HG02852 (cell line): ENCODE measurements around the gene TACC2.
"Not testable (repeated sequence)": the region's sequence is repeated elsewhere in the genome, so short reads cannot be mapped to it uniquely, and the experiment has no call there.

ENCODE experiments used
- ATAC-seq: cut with Tn5 transposase; IDR thresholded peaks from one replicate; pipeline ENCODE4 v1.9.1; 2021; ENCODE audit warnings: mild to moderate bottlenecking, moderate library complexity; ENCODE audit not compliant: unreplicated experiment

TACC2 gene

GRCh38 chr10:122021828-122022227 lies 32.9 kb downstream of the TACC2 start:
- no peak for ATAC-seq

GRCh38 chr10:122022276-122022675 lies 33.3 kb downstream of the TACC2 start:
- no peak for ATAC-seq

- not testable (repeated sequence) for ATAC-seq
Measured at GRCh38 chr10:122023257-122023656, 34.3 kb downstream of the TACC2 start.

GRCh38 chr10:122029499-122030199 lies 40.7 kb downstream of the TACC2 start:
- ATAC-seq = no peak

GRCh38 chr10:122030200-122030552 lies 41.2 kb downstream of the TACC2 start:
- ATAC-seq = no peak

DNA sequence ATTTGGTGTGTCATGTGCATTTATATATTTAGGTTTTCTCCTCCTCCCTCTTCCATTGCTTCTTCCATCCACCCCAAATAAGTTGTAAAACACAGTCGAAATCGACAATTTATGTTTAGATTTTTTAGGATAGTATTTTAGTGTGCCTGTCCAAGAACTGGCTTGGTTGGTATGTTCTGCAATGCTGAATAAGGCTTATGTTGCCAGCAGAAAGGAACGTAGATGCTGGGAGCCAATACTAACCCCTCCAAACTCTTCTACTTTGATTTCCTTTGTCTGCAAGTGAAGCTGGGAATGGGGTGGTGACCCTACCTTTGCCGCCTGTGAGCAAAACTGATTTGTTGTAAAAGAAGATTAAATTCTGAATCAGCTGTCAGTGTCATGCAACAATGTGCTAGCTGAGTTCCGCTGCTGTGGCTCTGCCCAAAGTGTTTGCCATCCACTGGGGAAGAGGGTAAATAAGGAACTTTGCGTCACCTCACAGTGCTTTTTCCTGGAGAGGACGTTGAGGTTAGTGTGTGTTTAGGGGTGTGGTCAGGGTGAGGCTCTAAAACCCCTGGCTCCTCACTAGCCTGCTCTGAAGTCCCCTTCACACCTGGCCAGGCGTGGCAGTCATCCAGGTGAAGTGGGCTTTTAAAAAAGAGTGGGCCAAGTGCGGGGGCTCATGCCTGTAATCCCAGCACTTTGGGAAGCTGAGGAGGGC lies 44.4 kb downstream of the TACC2 start:
- ATAC-seq = no peak

DNA sequence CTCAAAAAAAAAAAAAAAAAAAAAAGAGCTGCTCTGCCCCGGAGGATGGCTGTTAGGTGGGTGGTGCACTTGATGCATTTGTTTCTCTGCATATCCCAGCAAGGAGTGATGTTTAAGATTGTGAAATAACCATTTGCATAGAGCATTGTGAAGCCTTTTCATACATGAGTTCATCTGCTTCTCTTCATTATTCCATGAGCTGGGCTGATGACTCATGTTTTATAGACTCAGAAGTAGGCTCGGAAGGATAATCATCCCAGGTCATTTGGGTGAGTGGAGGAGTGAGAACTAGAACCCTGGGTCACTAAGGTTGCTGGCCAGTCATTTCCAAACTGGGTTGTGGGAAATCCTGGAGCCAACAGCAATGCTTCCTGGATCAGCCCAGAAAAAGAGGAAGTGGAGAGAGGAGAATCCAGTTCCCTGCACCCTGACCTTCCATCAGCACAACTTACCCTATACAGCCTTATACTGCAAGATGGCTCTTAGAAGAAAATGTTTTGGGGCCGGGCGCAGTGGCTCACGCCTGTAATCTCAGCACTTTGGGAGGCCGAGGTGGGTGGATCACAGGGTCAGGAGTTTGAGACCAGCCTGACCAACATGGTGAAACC lies 45.3 kb downstream of the TACC2 start:
- ATAC-seq = no peak

- no peak for ATAC-seq
Measured at GRCh38 chr10:122040786-122041185, 51.8 kb downstream of the TACC2 start.

DNA sequence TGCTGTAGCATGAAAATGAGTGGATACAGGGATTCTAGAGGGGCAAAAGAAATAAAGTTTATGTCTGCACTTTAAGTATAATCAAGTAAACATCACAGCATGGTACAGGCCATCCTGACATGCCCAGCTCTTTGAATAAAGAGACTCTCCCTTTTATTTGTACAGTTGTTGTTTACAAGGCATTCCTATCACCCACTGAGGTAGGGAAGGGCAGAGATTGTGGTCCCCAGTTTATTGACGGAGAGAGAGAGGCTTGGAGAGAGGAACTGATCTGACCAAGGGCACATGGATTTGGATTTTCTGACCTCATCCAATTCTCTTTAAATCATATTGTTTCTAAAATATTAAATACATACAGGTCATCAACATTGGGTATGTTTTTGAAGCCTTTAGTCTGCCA lies 53.9 kb downstream of the TACC2 start:
- ATAC-seq = no peak

- no peak for ATAC-seq
Measured at GRCh38 chr10:122044045-122044661, 55.2 kb downstream of the TACC2 start.

DNA sequence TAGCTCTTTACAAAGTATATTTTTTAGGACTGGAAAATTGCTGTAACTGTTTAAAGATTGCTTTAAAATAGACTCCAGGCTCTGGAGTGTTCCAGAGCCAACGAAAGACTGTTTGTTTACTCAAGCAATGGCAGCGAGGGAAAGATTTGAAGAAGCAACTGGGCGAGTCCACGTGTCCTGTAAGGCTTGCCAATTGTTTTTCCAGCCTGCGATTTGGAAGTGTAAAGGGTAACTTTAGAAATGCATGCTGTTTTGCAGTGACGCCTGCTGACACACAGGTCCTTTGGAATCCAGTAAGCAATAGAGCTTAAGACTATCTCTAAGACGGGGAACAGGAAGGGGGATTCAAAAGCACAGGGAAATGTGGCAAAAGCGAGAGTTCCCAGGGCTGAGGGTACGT lies 55.8 kb downstream of the TACC2 start:
- no peak for ATAC-seq

- no peak for ATAC-seq
Measured at GRCh38 chr10:122045212-122045611, 56.2 kb downstream of the TACC2 start.

- ATAC-seq = no peak
Measured at GRCh38 chr10:122047560-122047959, 58.6 kb downstream of the TACC2 start.

GRCh38 chr10:122049076-122049475 lies 60.1 kb downstream of the TACC2 start:
- no peak for ATAC-seq

DNA sequence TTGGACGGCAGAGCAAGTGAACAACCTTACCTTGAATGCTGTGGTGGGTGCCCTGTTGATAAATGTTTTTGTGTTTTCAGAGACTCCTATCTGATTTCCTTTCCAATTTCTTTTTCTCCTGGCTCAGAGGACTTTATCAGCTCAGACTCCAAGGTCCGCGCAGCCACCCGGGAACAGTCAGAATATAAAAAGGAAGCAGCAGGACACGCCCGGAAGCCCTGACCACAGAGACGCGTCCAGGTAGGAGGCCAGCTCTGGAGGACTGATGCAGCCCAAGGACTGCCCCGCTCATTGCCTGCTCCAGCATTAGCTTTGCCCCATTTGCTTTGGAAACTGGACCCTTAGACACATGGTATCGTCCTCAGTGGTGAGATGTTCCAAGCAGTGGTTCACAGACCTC lies 61.3 kb downstream of the TACC2 start:
- no peak for ATAC-seq

DNA sequence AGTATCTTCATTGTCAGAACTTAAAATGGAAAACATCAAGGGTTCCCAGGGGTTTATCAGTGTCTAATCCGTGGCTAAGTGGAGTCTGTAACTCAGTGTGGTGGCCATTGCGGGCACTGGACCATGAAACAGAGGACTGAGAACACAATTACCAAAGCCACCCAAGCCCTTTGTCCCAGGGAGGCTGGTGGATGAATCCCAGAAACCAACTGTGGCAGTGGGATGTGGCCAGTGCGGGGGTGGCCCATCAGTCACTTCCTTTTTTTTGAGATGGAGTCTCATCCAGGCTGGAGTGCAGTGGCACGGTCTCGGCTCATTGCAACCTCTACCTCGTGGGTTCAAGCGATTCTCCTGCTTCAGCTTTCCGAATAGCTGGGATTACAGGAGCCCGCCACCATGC lies 61.8 kb downstream of the TACC2 start:
- ATAC-seq = no peak

GRCh38 chr10:122051609-122052385 lies 62.8 kb downstream of the TACC2 start:
- no peak for ATAC-seq

DNA sequence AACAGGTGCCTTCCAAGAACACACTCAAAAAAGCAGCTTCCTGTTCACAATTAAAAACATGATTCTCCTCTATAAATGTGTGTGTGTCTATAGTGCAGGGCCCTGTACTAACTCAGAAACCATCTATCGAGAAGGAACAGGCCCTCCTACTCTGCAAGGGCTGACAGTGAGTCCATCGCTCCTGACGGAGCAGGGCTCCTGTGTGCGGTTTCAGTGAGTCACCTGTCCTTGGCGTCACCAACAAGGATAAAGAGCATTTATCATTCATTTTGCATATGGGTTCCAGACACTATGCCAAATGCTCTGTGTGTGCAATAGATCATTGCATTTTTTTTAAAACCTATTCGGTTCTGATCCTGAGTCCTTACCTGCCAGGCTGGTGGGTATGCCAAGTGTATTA lies 63.7 kb downstream of the TACC2 start:
- no peak for ATAC-seq

DNA sequence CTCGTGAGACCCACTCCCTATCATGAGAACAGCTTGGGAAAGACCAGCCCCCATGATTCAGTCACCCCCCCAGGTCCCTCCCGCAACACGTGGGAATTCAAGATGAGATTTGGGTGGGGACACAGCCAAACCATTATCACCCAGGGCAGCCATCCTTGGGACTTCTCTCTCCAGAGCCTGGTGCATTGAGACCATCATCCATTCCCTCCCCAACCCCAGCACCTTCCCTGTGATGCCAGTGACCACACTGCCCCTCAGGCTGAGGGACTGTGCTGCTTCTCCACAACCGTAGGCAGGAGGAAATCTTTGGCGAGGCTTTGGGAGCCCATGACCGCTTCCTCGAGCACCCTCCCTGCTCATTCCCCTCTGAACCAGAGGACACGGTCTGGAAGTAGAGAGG lies 64.4 kb downstream of the TACC2 start:
- ATAC-seq = no peak

DNA sequence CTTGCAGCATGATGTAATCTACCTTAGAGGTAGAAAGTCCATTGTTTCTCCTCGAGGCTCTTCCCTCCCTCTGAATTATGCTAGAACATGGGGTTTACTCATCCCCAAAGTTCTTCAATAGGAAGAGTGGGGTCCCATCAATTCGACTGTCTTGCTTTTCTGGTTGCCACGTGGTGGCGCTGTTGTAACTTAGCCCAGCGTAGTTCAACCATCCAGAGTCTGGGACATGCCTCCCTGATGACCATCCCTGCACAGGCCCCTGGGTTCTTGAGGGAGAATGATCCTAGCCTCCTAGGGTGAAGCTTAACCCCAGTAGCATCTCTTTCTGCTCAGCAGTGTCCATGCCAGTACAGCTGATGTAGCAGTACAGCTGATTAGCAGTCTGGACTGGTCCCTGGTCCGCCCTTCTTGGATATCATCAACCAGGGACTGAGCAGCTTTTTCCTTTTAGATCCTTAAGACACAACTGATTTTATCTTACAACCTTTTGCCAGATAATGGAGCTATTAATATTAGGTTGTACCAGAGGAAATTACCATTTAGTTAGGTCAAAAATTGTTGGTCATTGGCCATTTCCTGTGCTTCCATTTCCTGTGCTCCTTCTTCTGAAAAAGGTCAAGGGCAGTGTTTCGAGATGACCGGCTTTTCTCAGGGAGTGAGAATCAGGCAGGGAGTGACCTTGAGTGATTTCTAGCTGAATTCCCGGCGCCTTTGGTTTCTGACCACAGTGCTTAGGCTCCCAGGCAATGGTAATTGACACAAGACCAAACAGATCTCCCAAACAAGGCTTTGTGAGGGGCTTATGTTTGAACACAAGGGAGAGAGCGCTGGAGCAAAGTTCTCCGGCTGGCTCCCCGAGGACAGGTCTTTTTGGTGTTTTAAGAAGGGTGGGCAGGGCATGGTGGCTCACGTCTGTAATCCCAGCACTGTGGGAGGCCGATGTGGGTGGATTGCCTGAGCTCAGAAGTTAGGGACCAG lies 65.4 kb downstream of the TACC2 start:
- no peak for ATAC-seq
